BLaER1 (cell line): ENCODE measurements around the gene TSKS.
"Not testable (repeated sequence)": the region's sequence is repeated elsewhere in the genome, so short reads cannot be mapped to it uniquely, and the experiment has no call there.

Source experiments
- H3K27ac ChIP-seq: shearing (Covaris generic); formaldehyde crosslinking; 2 replicates; pipeline ENCODE4 v1.8.1; 2022
- H3K27me3 ChIP-seq: shearing (Covaris generic); formaldehyde crosslinking; 2 replicates; pipeline ENCODE4 v1.8.1; 2022
- H3K36me3 ChIP-seq: shearing (Covaris generic); formaldehyde crosslinking; 2 replicates; pipeline ENCODE4 v1.8.1; 2022
- H3K4me1 ChIP-seq: shearing (Covaris generic); formaldehyde crosslinking; 2 replicates; pipeline ENCODE4 v1.8.1; 2022
- H3K4me2 ChIP-seq: shearing (Covaris generic); formaldehyde crosslinking; 2 replicates; pipeline ENCODE4 v1.8.1; 2022
- H3K4me3 ChIP-seq: shearing (Covaris generic); formaldehyde crosslinking; 2 replicates; pipeline ENCODE4 v1.8.1; 2022
- H3K9ac ChIP-seq: shearing (Covaris generic); formaldehyde crosslinking; 2 replicates; pipeline ENCODE4 v1.8.1; 2022
- H3K9me3 ChIP-seq: shearing (Covaris generic); formaldehyde crosslinking; 2 replicates; pipeline ENCODE4 v1.8.1; 2022
- H4K20me1 ChIP-seq: shearing (Covaris generic); formaldehyde crosslinking; 2 replicates; pipeline ENCODE4 v1.8.1; 2022
- Cebpa-rat ChIP-seq: shearing (Covaris generic); IDR thresholded peaks from 2 replicates; pipeline ENCODE4 v1.8.1; 2022

The TSKS gene

DNA sequence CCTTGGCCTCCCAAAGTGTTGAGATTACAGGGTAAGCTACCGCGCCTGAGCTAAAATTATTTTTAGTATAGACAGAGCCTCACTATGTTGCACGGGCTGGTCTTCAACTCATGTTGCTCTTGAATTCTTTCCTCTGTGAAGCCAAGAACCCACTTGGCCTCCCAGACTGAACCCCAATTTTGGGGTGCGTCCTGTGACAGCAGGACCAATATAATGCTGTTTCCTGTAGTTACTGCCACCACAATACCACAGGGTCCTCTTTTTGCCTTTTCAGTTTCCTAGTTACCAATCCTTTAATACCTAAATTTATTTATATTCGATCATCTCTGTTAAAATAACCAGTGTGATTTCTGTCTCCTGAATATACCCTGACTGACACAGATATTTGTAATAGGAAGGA, 32.9 kb downstream of the TSKS start:
- Histone ChIP-seq H3K27ac (no peak overlapping the region), H3K9ac (no peak overlapping the region), H4K20me1 (no peaks in the 10 kb centered on the region), H3K4me1 (no peaks in the 10 kb centered on the region), H3K4me2 (no peak overlapping the region), H3K9me3 (no peaks in the 10 kb centered on the region), H3K36me3 (no peaks in the 10 kb centered on the region), H3K27me3 (no peaks in the 10 kb centered on the region), H3K4me3 (no peak overlapping the region)
- TF ChIP-seq Cebpa-rat, result no peak

DNA sequence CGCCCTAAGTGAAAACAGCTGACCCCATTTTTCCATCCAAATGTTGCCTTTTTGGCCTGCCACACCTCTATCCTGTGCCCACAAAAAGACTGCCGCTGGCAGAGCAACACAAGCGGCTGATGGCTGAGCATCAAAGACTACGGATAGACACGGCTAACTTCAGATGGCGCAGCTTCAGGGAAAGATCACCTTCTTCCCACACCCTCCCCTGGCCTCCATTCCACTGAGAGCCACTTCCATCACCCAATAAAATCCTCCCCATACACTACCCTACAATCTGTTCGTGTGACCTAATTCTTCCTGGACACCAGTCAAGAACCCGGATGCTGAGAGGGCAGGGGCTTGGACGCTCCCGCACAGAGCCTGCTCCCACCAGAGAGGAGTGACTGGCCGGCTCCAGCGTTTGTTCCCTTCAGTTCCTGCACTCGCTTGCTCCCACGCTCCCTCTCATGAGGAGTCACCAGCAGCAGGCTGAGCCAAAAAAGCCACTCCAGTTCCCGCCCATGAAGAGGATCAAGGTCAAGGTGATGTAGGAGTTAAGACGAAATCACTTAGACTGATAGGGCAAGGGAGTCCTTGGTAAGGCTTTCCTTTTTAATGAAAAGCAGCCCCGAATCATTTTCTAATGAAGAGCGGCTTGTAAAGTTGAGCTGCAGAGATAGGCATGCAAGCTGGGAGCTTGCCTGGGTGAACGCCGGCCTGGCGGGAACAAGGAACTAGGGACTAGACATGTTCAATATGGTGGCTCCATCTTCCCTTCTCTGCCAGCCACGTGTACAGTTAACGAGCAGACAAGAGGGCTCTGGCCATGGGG, 35.7 kb downstream of the TSKS start:
- Histone ChIP-seq H3K4me3 (no peak overlapping the region), H3K4me1 (no peaks in the 10 kb centered on the region), H3K9ac (no peak overlapping the region), H3K4me2 (no peak overlapping the region), H3K27me3 (no peaks in the 10 kb centered on the region), H3K9me3 (peaks cover 8% of the 10 kb centered on the region), H3K36me3 (no peaks in the 10 kb centered on the region), H3K27ac (no peak overlapping the region), H4K20me1 (no peaks in the 10 kb centered on the region)
- no peak for TF ChIP-seq Cebpa-rat

DNA sequence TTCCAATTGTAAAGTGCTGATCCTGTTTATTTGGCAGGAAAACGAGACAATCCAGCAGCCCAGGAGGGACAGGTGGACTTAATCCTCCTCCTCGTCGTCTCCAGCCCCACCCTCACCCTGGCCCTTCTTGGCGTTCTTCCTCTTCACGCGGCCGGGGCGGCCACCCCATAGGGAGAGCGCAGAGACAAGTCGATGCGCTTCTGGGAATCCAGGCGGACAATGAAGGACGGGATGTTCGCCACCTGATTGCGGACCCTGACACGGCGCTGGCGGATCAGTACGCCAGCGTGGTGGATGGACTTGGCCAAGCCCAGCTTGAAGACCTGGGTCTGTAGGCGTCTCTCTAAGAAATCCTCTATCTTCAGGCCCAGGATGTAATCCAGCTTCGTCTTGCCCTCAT, 43.7 kb downstream of the TSKS start:
- not testable (repeated sequence) for H3K4me3 ChIP-seq, H3K4me2 ChIP-seq, H3K9ac ChIP-seq, H3K36me3 ChIP-seq, H3K27me3 ChIP-seq, H3K27ac ChIP-seq, H4K20me1 ChIP-seq
- H3K9me3 ChIP-seq, result peaks cover 20% of the 10 kb centered on the region
- H3K4me1 ChIP-seq, result peaks cover 12% of the 10 kb centered on the region

DNA sequence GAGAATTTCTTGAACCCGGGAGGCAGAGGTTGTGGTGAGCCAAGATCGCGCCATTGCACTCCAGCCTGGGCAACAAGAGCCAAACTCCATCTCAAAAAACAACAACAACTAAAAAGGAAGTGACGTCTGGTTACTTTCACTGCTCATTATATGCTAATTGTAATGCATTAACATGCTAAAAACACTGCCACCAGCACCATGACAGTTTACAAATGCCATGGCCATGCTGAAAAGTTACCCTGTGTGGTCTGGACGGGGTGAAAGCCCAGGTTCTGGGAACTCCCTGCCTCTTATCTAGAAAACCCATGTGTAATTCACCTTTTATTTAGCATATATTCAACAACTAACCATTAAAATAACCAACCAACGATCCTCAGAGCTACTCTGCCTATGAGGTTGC, 44.1 kb downstream of the TSKS start:
- Histone ChIP-seq H3K9ac (no peak overlapping the region), H3K36me3 (no peaks in the 10 kb centered on the region), H3K4me2 (no peak overlapping the region), H3K4me1 (peaks cover 12% of the 10 kb centered on the region), H3K4me3 (no peak overlapping the region), H4K20me1 (no peaks in the 10 kb centered on the region), H3K27ac (no peak overlapping the region), H3K9me3 (peaks cover 20% of the 10 kb centered on the region), H3K27me3 (no peaks in the 10 kb centered on the region)
- TF ChIP-seq Cebpa-rat, result no peak

DNA sequence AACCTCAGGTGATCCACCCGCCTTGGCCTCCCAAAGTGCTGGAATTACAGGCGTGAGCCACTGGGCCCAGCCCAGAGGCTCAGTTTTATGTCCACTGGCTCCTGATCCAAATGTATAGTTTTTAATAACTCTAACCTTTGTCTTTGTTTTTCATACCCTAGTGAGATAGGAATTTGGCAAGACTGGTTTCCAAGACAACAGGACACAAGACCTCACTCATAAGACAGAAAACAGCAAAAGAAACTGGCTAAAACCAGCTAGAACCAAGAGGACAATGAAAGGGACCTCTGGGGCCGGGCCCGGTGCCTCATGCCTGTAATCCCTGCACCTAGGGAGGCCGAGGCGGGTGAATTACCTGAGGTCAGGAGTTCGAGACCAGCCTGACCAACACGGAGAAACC, 44.6 kb downstream of the TSKS start:
- Histone ChIP-seq H3K36me3 (no peaks in the 10 kb centered on the region), H3K27ac (no peak overlapping the region), H3K9me3 (peaks cover 20% of the 10 kb centered on the region), H4K20me1 (no peaks in the 10 kb centered on the region), H3K4me2 (no peak overlapping the region), H3K4me3 (no peak overlapping the region), H3K9ac (no peak overlapping the region), H3K27me3 (no peaks in the 10 kb centered on the region), H3K4me1 (peaks cover 12% of the 10 kb centered on the region)
- TF ChIP-seq Cebpa-rat, result no peak

DNA sequence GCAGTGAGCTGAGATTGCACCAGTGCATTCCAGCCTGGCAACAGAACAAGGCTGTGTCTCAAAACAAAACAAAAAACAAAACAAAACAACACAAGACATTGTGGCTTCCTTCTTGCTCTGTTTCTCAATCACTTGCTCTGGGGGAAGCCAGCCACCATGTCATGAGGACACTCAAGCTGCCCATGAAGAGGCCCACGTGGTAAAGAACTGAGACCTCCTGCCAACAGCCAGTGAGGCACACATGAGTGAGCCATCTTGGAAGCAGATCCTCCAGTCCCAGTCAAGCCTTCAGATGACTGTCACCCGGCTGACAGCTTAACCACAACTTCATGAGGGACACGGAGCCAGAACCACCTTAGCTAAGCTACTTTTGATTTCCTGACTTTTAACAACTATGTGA, 47.0 kb downstream of the TSKS start:
- no peaks in the 10 kb centered on the region for H3K9me3 ChIP-seq
- no peaks in the 10 kb centered on the region for H4K20me1 ChIP-seq
- no peak overlapping the region for H3K27ac ChIP-seq
- no peak overlapping the region for H3K9ac ChIP-seq
- no peaks in the 10 kb centered on the region for H3K27me3 ChIP-seq
- no peak for TF ChIP-seq Cebpa-rat
- H3K4me2 ChIP-seq, result no peak overlapping the region
- peaks cover 12% of the 10 kb centered on the region for H3K4me1 ChIP-seq
- H3K36me3 ChIP-seq, result no peaks in the 10 kb centered on the region
- H3K4me3 ChIP-seq, result no peak overlapping the region

DNA sequence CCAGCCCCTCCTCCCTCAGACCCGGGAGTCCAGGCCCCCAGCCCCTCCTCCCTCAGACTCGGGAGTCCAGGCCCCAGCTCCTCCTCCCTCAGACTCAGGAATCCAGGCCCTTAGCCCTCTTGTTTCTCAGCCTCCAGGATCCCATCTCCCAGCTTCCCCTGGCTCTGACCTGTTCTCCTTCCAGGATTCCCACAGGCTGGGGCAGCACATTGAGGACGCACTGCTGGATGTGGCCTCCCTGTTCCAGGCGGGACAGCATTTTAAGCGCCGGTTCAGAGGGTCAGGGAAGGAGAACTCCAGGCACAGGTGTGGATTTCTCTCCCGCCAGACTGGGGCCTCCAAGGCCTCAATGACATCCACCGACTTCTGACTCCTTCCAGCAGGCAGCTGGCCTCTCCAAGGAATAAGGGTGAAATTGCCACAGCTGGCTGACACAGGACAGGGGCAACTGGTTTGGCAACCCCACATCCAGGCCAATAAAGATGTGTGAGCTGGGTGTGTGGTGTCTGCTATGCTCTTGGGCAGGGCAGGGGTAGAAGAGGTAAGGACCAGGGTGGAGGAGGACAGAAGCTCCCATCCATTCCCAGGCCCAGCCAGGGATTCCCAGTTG, 49.8 kb downstream of the TSKS start:
- H3K9me3 ChIP-seq, result no peaks in the 10 kb centered on the region
- H3K4me3 ChIP-seq, result no peak overlapping the region
- peaks cover 12% of the 10 kb centered on the region for H3K4me1 ChIP-seq
- TF ChIP-seq Cebpa-rat, result no peak
- no peaks in the 10 kb centered on the region for H3K27me3 ChIP-seq
- no peaks in the 10 kb centered on the region for H3K36me3 ChIP-seq
- H4K20me1 ChIP-seq, result no peaks in the 10 kb centered on the region
- H3K4me2 ChIP-seq, result no peak overlapping the region
- H3K9ac ChIP-seq, result no peak overlapping the region
- H3K27ac ChIP-seq, result no peak overlapping the region

DNA sequence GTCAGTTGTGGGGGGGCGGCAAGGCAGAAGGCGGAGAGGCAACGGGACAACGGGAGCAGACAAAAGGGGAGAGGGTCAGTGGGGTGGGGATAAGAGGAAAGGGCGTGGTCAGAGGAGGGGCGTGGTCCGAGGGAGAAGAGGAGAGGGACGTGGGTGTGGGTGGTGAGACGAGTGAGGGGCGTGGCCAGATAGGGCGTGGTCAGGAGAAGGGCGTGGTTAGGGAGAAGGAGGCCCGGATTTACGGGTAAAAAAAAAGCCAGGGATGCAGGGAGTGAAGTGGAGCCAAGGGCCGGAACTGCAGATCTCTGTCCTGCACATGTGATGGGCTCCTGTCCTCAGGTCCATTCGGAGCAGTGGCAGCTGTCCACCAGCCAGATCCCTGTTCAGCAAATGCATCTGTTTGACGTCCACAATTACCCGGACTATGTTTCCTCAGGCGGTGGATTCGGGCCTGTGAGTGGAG, 50.7 kb downstream of the TSKS start:
- Histone ChIP-seq H3K4me1 (peaks cover 7% of the 10 kb centered on the region), H3K4me2 (no peak overlapping the region), H3K4me3 (no peak overlapping the region), H4K20me1 (no peaks in the 10 kb centered on the region), H3K27ac (no peak overlapping the region), H3K27me3 (no peaks in the 10 kb centered on the region), H3K9me3 (no peaks in the 10 kb centered on the region), H3K36me3 (no peaks in the 10 kb centered on the region), H3K9ac (no peak overlapping the region)
- TF ChIP-seq Cebpa-rat, result no peak

DNA sequence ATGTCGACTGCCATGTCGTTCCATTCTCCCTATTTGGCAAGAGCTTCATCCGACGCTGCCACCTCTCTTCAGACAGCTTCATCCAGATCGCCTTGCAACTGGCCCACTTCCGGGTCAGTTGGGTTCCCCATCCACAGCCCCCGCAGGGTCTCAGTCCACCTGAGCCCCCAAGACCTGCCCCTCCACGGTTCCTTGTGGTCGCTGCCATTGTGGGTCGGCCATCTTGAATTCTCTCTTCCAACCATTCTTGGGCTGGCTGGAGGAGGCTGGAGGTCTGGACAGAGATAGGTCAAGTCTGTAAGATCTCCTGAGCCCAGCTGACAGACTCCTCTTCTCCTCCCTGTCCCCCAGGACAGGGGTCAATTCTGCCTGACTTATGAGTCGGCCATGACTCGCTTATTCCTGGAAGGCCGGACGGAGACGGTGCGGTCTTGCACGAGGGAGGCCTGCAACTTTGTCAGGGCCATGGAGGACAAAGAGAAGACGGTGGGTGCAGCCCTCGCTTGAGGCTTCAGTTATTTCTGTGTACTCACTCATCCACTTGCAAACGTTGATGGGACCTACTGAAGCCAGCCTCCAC, 52.6 kb downstream of the TSKS start:
- Histone ChIP-seq H3K27me3 (no peaks in the 10 kb centered on the region), H3K9ac (no peak overlapping the region), H3K36me3 (no peaks in the 10 kb centered on the region), H3K4me3 (no peak overlapping the region), H3K9me3 (no peaks in the 10 kb centered on the region), H3K27ac (no peak overlapping the region), H4K20me1 (no peaks in the 10 kb centered on the region), H3K4me1 (no peaks in the 10 kb centered on the region), H3K4me2 (no peak overlapping the region)
- TF ChIP-seq Cebpa-rat, result no peak

DNA sequence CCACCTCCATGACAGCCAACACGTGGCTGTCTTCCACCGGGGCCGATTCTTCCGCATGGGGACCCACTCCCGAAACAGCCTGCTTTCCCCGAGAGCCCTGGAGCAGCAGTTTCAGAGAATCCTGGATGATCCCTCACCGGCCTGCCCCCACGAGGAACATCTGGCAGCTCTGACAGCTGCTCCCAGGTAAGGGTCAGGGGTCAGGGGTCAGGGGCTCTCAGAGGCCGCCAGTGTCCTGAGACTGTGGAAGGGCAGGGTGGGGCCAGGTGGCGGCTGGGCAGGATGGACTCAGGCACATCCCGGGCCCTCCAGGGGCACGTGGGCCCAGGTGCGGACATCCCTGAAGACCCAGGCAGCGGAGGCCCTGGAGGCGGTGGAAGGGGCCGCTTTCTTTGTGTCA, 57.2 kb downstream of the TSKS start:
- no peaks in the 10 kb centered on the region for H4K20me1 ChIP-seq
- H3K27ac ChIP-seq, result no peak overlapping the region
- H3K4me3 ChIP-seq, result no peak overlapping the region
- no peak overlapping the region for H3K9ac ChIP-seq
- no peaks in the 10 kb centered on the region for H3K4me1 ChIP-seq
- no peak for TF ChIP-seq Cebpa-rat
- H3K27me3 ChIP-seq, result no peaks in the 10 kb centered on the region
- no peaks in the 10 kb centered on the region for H3K9me3 ChIP-seq
- no peak overlapping the region for H3K4me2 ChIP-seq
- H3K36me3 ChIP-seq, result no peaks in the 10 kb centered on the region
